HEK293T (cell line): ENCODE data around the gene SORCS3.

ENCODE experiments used
- ARNT ChIP-seq: fragments of 450-650 bp; IDR thresholded peaks from 2 replicates; pipeline ENCODE4 v1.6.1; 2017; ENCODE audit warnings: mild to moderate bottlenecking
- BHLHE40 ChIP-seq: fragments of 450-650 bp; IDR thresholded peaks from 2 replicates; pipeline ENCODE4 v1.6.1; 2016; ENCODE audit warnings: mild to moderate bottlenecking, moderate library complexity, borderline replicate concordance
- CTBP1 ChIP-seq: fragments of 450-650 bp; IDR thresholded peaks from 2 replicates; pipeline ENCODE4 v1.6.1; 2016; ENCODE audit warnings: borderline replicate concordance
- ELF4 ChIP-seq: fragments of 450-650 bp; IDR thresholded peaks from 2 replicates; pipeline ENCODE4 v1.6.1; 2017; ENCODE audit warnings: antibody characterized with exemption
- FOXK2 ChIP-seq: fragments of 450-650 bp; IDR thresholded peaks from 2 replicates; pipeline ENCODE4 v1.6.1; 2016; ENCODE audit warnings: mild to moderate bottlenecking
- FOXM1 ChIP-seq: fragments of 450-650 bp; IDR thresholded peaks from 2 replicates; pipeline ENCODE4 v1.6.1; 2017; ENCODE audit warnings: mild to moderate bottlenecking, borderline replicate concordance
- HDGF ChIP-seq: fragments of 450-650 bp; IDR thresholded peaks from 2 replicates; pipeline ENCODE4 v1.6.1; 2017; ENCODE audit warnings: antibody characterized with exemption, borderline replicate concordance
- NFRKB ChIP-seq: fragments of 450-650 bp; IDR thresholded peaks from 2 replicates; pipeline ENCODE4 v1.6.1; 2016; ENCODE audit warnings: mild to moderate bottlenecking, moderate library complexity
- SP1 ChIP-seq: fragments of 450-650 bp; IDR thresholded peaks from 2 replicates; pipeline ENCODE4 v1.6.1; 2017
- SUZ12 ChIP-seq: fragments of 450-650 bp; IDR thresholded peaks from 2 replicates; pipeline ENCODE4 v1.6.1; 2016; ENCODE audit warnings: mild to moderate bottlenecking
- TARDBP ChIP-seq: fragments of 450-650 bp; IDR thresholded peaks from 2 replicates; pipeline ENCODE4 v1.6.1; 2016
- TF ChIP-seq, protein P1 (sequence below): fragments of 450-650 bp; IDR thresholded peaks from 2 replicates; pipeline ENCODE4 v1.6.1; 2016

- no peak for TF ChIP-seq NFRKB
- no peak for TF ChIP-seq CTBP1
- TF ChIP-seq BHLHE40: no peak
- TF ChIP-seq FOXM1: no peak
- TF ChIP-seq SUZ12: no peak
- no peak for TF ChIP-seq TARDBP
- TF ChIP-seq HDGF: no peak
- TF ChIP-seq, protein P1, sequence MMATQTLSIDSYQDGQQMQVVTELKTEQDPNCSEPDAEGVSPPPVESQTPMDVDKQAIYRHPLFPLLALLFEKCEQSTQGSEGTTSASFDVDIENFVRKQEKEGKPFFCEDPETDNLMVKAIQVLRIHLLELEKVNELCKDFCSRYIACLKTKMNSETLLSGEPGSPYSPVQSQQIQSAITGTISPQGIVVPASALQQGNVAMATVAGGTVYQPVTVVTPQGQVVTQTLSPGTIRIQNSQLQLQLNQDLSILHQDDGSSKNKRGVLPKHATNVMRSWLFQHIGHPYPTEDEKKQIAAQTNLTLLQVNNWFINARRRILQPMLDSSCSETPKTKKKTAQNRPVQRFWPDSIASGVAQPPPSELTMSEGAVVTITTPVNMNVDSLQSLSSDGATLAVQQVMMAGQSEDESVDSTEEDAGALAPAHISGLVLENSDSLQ: no peak
- TF ChIP-seq ELF4: no peak
- TF ChIP-seq FOXK2: no peak
- no peak for TF ChIP-seq ARNT
- no peak for TF ChIP-seq SP1
Observed at GRCh38 chr10:104683567-104683966, 42.5 kb downstream of the SORCS3 start.
